DND-41 (cell line): ENCODE measurements around the gene TLX3.

ENCODE experiments used
- CTCF ChIP-seq: IDR thresholded peaks from 2 replicates; pipeline ENCODE4 v1.5.1; 2012; ENCODE audit warnings: borderline replicate concordance, low read length, moderate library complexity, mild to moderate bottlenecking; ENCODE audit not compliant: poor library complexity, severe bottlenecking; ENCODE audit errors: extremely low read depth
- EZH2 ChIP-seq: IDR thresholded peaks from 3 replicates; pipeline ENCODE4 v1.6.1; 2012; ENCODE audit warnings: borderline replicate concordance, low read depth, mild to moderate bottlenecking, moderate library complexity, low read length, inconsistent platforms; ENCODE audit not compliant: severe bottlenecking

- TF ChIP-seq CTCF (no peak), EZH2 (no peak)
Measured at GRCh38 chr5:171299851-171300250, 9.2 kb upstream of the TLX3 start.
